Fibroblast of lung (primary cell): ENCODE results near the gene TOPAZ1.
"Not testable (repeated sequence)": the region's sequence is repeated elsewhere in the genome, so short reads cannot be mapped to it uniquely, and the experiment has no call there.

Experiments used
- EZH2 ChIP-seq: IDR thresholded peaks from 2 replicates; pipeline ENCODE4 v1.5.1; 2012; ENCODE audit warnings: low read length, control low read depth, mild to moderate bottlenecking; ENCODE audit errors: missing control alignments
- TF ChIP-seq, protein P1 (sequence below), 2 donors: IDR thresholded peaks in 1 of 2; conservative IDR thresholded peaks in 1 of 2; 1 replicate in 1 of 2; 2 replicates in 1 of 2; pipeline ENCODE4 v1.5.1; 2011 to 2012; ENCODE audit warnings: low read length in 2 of 2, control low read depth in 1 of 2, inconsistent platforms in 1 of 2, low read depth in 1 of 2, mild to moderate bottlenecking in 1 of 2

DNA sequence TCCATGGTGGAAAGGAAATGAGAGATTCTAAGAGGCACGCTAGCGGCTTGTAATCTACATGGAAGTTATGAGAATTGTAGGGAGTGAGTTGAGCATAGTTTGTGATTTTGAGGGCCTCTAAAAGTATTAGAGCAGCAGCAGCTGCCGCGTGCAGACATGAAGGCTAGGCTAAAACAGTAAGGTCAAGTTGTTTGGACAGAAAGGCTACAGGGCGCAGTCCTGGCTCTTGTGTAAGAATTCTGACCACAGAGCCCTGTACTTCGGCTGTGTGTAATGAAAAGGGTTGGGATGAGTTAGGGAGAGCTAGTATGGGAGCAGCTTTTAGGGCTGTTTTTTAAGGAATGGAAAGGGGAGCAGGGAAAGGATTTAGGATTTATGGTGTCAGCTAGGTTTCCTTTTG lies 104.9 kb downstream of the TOPAZ1 start:
- TF ChIP-seq, protein P1, sequence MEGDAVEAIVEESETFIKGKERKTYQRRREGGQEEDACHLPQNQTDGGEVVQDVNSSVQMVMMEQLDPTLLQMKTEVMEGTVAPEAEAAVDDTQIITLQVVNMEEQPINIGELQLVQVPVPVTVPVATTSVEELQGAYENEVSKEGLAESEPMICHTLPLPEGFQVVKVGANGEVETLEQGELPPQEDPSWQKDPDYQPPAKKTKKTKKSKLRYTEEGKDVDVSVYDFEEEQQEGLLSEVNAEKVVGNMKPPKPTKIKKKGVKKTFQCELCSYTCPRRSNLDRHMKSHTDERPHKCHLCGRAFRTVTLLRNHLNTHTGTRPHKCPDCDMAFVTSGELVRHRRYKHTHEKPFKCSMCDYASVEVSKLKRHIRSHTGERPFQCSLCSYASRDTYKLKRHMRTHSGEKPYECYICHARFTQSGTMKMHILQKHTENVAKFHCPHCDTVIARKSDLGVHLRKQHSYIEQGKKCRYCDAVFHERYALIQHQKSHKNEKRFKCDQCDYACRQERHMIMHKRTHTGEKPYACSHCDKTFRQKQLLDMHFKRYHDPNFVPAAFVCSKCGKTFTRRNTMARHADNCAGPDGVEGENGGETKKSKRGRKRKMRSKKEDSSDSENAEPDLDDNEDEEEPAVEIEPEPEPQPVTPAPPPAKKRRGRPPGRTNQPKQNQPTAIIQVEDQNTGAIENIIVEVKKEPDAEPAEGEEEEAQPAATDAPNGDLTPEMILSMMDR (conservative IDR thresholded peaks at IDR 0.05 in 1 of 2, IDR thresholded peaks at IDR 0.05 in 1 of 2; ENCODE audit: low read depth in 1 of 2, low read length in 2 of 2): not testable (repeated sequence)
- TF ChIP-seq EZH2: not testable (repeated sequence)
